ENCODE data around the gene DPYSL4. TPM values are rescaled to one million over a fixed set of nuclear protein-coding genes. Genes with fewer than 3 reads are reported as not detected.

The DPYSL4 gene
- total RNA-seq, 2 experiments from 2014 or later, result 20.9 to 23.2 TPM

GRCh38 chr10:132152896-132153580 lies 33.7 kb upstream of the DPYSL4 start:
- Mint-ChIP-seq H3K4me3 (no peak overlapping the region), H3K36me3 (ENCODE audit: low read depth) (no peaks in the 10 kb centered on the region), H3K9me3 (no peaks in the 10 kb centered on the region), H3K4me1 (ENCODE audit: low read depth) (peaks cover 3% of the 10 kb centered on the region), H3K27me3 (no peaks in the 10 kb centered on the region), H3K27ac (no peak overlapping the region)
- ATAC-seq (no peak), DNase-seq (no peak)
- ChIA-PET POLR2A (no interaction called here), CTCF (no interaction called here)
- no peak for TF ChIP-seq CTCF (IDR thresholded peaks at IDR 0.05)
- intact Hi-C loops (cut with micrococcal nuclease), result no loop called here

GRCh38 chr10:132153616-132154217 lies 33.0 kb upstream of the DPYSL4 start:
- ATAC-seq (no peak), DNase-seq (no peak)
- Mint-ChIP-seq H3K27me3 (no peaks in the 10 kb centered on the region), H3K4me3 (no peak overlapping the region), H3K9me3 (no peaks in the 10 kb centered on the region), H3K27ac (no peak overlapping the region), H3K4me1 (ENCODE audit: low read depth) (peaks cover 7% of the 10 kb centered on the region), H3K36me3 (ENCODE audit: low read depth) (no peaks in the 10 kb centered on the region)
- ChIA-PET CTCF (no interaction called here), POLR2A (no interaction called here)
- intact Hi-C loops (cut with micrococcal nuclease), result no loop called here
- no peak for TF ChIP-seq CTCF (IDR thresholded peaks at IDR 0.05)

GRCh38 chr10:132154440-132154839 lies 32.3 kb upstream of the DPYSL4 start:
- ChIA-PET CTCF (no interaction called here), POLR2A (no interaction called here)
- Mint-ChIP-seq H3K9me3 (no peaks in the 10 kb centered on the region), H3K27ac (no peak overlapping the region), H3K4me1 (ENCODE audit: low read depth) (peaks cover 13% of the 10 kb centered on the region), H3K36me3 (ENCODE audit: low read depth) (no peaks in the 10 kb centered on the region), H3K4me3 (no peak overlapping the region), H3K27me3 (no peaks in the 10 kb centered on the region)
- intact Hi-C loops (cut with micrococcal nuclease), result no loop called here
- no peak for ATAC-seq
- no peak for DNase-seq
- TF ChIP-seq CTCF (IDR thresholded peaks at IDR 0.05), result no peak

- TF ChIP-seq CTCF (IDR thresholded peaks at IDR 0.05), result no peak
- ATAC-seq, result no peak
- CTCF ChIA-PET, result no interaction called here
- POLR2A ChIA-PET, result no interaction called here
- DNase-seq, result no peak
- no peak overlapping the region for H3K4me3 Mint-ChIP-seq
- intact Hi-C loops (cut with micrococcal nuclease), result no loop called here
- no peaks in the 10 kb centered on the region for H3K27me3 Mint-ChIP-seq
- no peak overlapping the region for H3K27ac Mint-ChIP-seq
- H3K4me1 Mint-ChIP-seq (ENCODE audit: low read depth), result peaks cover 14% of the 10 kb centered on the region
- H3K36me3 Mint-ChIP-seq (ENCODE audit: low read depth), result no peaks in the 10 kb centered on the region
- H3K9me3 Mint-ChIP-seq, result no peaks in the 10 kb centered on the region
Observed at GRCh38 chr10:132154931-132155330, 31.8 kb upstream of the DPYSL4 start.

GRCh38 chr10:132155723-132156381 lies 30.9 kb upstream of the DPYSL4 start:
- H3K4me3 Mint-ChIP-seq, result no peak overlapping the region
- POLR2A ChIA-PET, result no interaction called here
- peaks cover 14% of the 10 kb centered on the region for H3K4me1 Mint-ChIP-seq (ENCODE audit: low read depth)
- DNase-seq (no peak), ATAC-seq (no peak)
- H3K36me3 Mint-ChIP-seq (ENCODE audit: low read depth), result no peaks in the 10 kb centered on the region
- intact Hi-C loops (cut with micrococcal nuclease), result no loop called here
- CTCF ChIA-PET, result no interaction called here
- H3K27me3 Mint-ChIP-seq, result no peaks in the 10 kb centered on the region
- no peak overlapping the region for H3K27ac Mint-ChIP-seq
- no peak for TF ChIP-seq CTCF (IDR thresholded peaks at IDR 0.05)
- H3K9me3 Mint-ChIP-seq, result no peaks in the 10 kb centered on the region
